Kidney epithelial cell (primary cell): Measurements from ENCODE around the gene PGAP2. TPM values are rescaled to one million over a fixed set of nuclear protein-coding genes. Genes with fewer than 3 reads are reported as not detected.
"Not testable (repeated sequence)": the region's sequence is repeated elsewhere in the genome, so short reads cannot be mapped to it uniquely, and the experiment has no call there.

Experiments used
- DNase-seq: peaks from one replicate; pipeline ENCODE4 v3.0.0-alpha.2; 2010; ENCODE audit warnings: low read depth
- H3K27me3 ChIP-seq: 2 replicates; pipeline ENCODE4 v1.6.0; 2011; ENCODE audit warnings: low read length; ENCODE audit not compliant: control insufficient read depth, insufficient read depth
- H3K36me3 ChIP-seq: 2 replicates; pipeline ENCODE4 v1.5.1; 2011; ENCODE audit warnings: low read length; ENCODE audit not compliant: control insufficient read depth, insufficient read depth
- H3K4me3 ChIP-seq: 2 replicates; pipeline ENCODE4 v1.5.1; 2011; ENCODE audit warnings: low read depth, mild to moderate bottlenecking, control low read depth, low read length
- total RNA-seq: library from RNA; depleted of rRNA; stranded (reverse); fragments of >200 nt; gene quantifications from 2 replicates; pipeline ENCODE4 v1.2.3, GENCODE V29; 2015
- TF ChIP-seq, protein P1 (sequence below): IDR thresholded peaks from 2 replicates; pipeline ENCODE4 v1.5.1; 2011; ENCODE audit warnings: mild to moderate bottlenecking, moderate library complexity, low read length, control low read depth, inconsistent platforms; ENCODE audit not compliant: insufficient read depth, poor library complexity, severe bottlenecking

Gene PGAP2
- total RNA-seq, 1 donor from 2014 or later: 20.3 TPM

DNA sequence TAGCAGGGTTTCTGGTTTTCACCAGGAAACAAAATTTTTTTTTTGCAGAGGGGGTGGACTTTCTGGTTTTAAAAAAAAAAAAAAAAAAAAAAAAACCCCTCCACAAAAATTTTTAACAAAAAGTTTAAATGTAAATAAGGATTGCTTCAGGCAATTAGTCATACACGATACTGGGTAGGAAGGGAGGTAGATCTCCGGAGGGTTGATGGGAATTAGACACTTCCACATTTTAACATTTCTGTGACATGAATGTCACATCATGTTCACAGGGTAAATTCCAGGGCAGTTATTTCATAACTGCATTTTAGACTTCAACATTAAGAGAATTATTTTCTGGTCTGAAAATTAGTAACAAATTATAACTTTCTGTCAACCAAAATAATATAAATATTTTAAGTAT lies 26.9 kb upstream of the PGAP2 start:
- H3K27me3 ChIP-seq: no peaks in the 10 kb centered on the region
- H3K4me3 ChIP-seq: no peak overlapping the region
- DNase-seq: no peak
- TF ChIP-seq, protein P1, sequence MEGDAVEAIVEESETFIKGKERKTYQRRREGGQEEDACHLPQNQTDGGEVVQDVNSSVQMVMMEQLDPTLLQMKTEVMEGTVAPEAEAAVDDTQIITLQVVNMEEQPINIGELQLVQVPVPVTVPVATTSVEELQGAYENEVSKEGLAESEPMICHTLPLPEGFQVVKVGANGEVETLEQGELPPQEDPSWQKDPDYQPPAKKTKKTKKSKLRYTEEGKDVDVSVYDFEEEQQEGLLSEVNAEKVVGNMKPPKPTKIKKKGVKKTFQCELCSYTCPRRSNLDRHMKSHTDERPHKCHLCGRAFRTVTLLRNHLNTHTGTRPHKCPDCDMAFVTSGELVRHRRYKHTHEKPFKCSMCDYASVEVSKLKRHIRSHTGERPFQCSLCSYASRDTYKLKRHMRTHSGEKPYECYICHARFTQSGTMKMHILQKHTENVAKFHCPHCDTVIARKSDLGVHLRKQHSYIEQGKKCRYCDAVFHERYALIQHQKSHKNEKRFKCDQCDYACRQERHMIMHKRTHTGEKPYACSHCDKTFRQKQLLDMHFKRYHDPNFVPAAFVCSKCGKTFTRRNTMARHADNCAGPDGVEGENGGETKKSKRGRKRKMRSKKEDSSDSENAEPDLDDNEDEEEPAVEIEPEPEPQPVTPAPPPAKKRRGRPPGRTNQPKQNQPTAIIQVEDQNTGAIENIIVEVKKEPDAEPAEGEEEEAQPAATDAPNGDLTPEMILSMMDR: no peak
- H3K36me3 ChIP-seq: peaks cover 6% of the 10 kb centered on the region

DNA sequence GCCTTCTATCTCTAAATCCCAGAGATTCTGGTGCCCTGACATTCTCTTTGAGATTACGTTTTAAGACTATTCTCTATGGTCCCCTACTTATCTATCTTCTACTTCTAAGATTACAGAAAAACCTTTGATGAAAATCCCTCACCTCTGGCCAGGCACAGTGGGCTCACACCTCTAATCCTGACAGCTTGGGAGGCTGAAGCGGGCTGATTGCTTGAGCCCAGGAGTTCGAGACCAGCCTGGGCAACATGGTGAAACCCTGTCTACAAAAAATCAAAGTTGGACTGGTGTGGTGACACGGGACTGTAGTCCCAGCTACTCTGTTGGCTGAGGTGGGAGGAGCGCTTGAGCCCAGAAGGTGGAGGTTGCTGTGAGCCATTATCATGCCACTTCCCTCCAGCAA lies 25.4 kb upstream of the PGAP2 start:
- no peaks in the 10 kb centered on the region for H3K27me3 ChIP-seq
- H3K4me3 ChIP-seq: no peak overlapping the region
- TF ChIP-seq, protein P1: no peak
- H3K36me3 ChIP-seq: peaks cover 6% of the 10 kb centered on the region
- no peak for DNase-seq

DNA sequence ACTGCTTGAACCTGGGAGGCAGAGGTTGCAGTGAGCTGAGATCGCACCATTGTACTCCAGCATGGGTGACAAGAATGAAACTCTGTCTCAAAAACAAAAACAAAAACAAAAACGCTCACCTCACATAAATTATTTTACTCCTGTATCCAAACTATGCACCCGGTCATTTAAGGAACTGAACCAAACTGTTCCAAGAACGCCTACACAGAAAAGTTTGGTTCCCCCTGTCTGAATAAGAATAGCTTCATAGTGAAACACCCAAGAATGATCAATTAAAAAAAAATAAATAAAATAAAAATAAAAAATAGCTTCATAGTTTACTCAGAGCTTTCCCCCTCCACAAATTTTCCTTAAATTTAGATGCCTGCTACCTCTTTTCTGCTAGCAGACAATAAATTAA lies 24.7 kb upstream of the PGAP2 start:
- Histone ChIP-seq H3K4me3 (no peak overlapping the region), H3K36me3 (peaks cover 3% of the 10 kb centered on the region), H3K27me3 (no peaks in the 10 kb centered on the region)
- no peak for DNase-seq
- TF ChIP-seq, protein P1: no peak

DNA sequence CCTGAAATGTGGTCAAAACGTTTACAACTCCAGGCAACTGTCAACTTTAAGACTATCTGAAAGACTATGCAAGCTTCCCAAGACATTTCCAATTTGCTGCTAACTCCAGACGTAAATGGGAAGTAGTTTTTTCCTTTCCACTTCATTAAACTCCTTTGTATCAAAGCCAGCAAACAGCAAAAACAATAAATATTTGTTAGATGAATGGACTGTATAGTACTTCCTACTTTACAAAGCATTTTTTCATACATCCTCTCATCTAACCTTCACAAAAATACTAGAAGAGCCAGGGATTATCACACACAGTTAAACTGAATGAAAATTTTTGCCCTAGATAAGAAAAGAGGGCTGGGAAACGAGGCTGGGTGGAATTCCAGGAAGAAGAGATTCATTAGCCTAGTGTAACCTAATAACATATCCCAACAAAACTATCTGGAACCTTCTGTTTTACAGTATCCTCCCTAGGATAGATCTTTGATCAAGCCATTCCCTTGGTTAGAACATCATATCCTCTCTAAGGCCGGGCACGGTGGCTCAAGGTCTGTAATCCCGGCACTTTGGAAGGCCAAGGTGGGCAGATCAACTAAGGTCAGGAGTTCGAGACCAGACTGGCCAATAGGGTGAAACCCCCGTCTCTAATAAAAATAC lies 21.5 kb upstream of the PGAP2 start:
- no peaks in the 10 kb centered on the region for H3K27me3 ChIP-seq
- TF ChIP-seq, protein P1: no peak
- DNase-seq: no peak
- H3K36me3 ChIP-seq: peaks cover 1% of the 10 kb centered on the region
- no peak overlapping the region for H3K4me3 ChIP-seq

DNA sequence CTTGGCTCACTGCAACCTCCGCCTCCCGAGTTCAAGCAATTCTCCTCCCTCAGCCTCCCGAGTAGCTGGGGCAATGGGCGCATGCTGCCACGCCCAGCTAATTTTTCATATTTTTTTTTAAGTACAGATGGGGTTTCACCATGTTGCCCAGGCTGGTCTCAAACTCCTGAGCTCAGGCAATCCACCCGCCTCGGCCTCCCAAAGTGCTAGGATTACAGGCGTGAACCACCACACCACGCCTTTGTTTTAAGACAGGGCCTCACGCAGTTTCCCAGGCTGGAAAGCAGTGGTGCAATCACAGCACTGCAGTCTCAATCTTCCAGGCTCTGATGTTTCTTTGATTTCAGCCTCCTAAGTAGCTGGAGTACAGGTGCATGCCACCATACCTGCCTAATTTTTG lies 14.0 kb upstream of the PGAP2 start:
- not testable (repeated sequence) for H3K4me3 ChIP-seq, DNase-seq, H3K36me3 ChIP-seq, H3K27me3 ChIP-seq

DNA sequence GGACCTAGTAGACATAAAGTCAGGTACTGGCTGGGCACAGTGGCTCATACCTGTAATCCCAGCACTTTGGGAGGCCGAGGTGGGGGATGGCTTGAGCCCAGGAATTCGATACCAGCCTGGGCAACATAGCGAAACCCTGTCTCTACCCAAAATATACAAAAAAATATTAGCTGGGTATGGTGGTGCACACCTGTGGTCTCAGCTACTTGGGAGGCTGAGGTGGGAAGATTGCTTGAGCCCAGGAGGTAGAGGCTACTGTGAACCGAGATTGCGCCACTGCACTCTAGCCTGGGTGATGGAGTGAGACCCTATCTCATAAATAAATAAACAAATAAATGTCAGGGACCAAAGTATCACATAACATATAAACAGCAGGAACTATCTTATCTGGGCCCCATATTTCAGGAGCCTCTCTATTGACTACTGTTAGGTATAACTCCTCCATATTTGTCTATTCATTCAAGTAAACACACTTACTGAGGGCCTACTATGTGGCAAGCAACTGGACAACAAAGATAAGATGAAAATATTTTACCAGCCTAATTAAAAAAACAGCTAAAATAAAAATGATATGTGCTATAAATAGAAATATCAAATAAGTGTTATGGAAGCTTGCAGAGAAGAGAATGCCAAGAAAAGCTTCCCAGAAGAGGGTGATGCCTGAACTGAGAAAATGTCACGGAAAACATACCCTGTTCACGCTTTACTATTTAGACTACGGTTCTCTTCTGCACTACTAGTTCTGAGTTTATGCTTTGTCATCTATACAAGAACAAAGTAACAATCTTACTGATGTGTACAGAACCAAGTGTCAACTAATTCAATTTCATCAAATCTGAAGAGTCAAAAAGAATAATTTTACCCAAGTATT lies 13.0 kb upstream of the PGAP2 start:
- DNase-seq: no peak
- TF ChIP-seq, protein P1: no peak

More for the DNA sequence above, 13.0 kb upstream of the PGAP2 start:
- H3K27me3 ChIP-seq: no peaks in the 10 kb centered on the region
- H3K36me3 ChIP-seq: no peaks in the 10 kb centered on the region
- H3K4me3 ChIP-seq: peak overlapping the region; percentile 100
